Effector memory CD8-positive, alpha-beta T cell (primary cell): ENCODE data around the gene SOX8.
A peak's percentile ranks its signal among the peaks of the same experiment; 100 is the strongest.

Experiments
- ATAC-seq: fragments of 150-1000 bp; cut with Tn5 transposase; replicated peaks from 2 replicates; pipeline ENCODE4 v1.10.0; 2021; ENCODE audit warnings: mild to moderate bottlenecking, moderate library complexity
- DNase-seq, 3 experiments: peaks; one replicate each; pipeline ENCODE4 v3.0.0; 2021
- H3K27ac Mint-ChIP-seq, 2 donors: one replicate each; pipeline ENCODE4 v1.8.0; 2022; ENCODE audit warnings: mild to moderate bottlenecking in 2 of 2, mixed read lengths in 2 of 2, moderate library complexity in 2 of 2
- H3K27me3 Mint-ChIP-seq, 2 donors: one replicate each; pipeline ENCODE4 v1.8.0; 2022; ENCODE audit warnings: mixed read lengths in 2 of 2
- H3K36me3 Mint-ChIP-seq: one replicate; pipeline ENCODE4 v1.8.0; 2022; ENCODE audit warnings: mild to moderate bottlenecking, moderate library complexity, mixed read lengths; ENCODE audit not compliant: insufficient read depth
- H3K4me1 Mint-ChIP-seq, 2 donors: one replicate each; pipeline ENCODE4 v1.8.0; 2022; ENCODE audit warnings: low read depth in 2 of 2, mixed read lengths in 2 of 2
- H3K4me3 Mint-ChIP-seq, 2 donors: one replicate each; pipeline ENCODE4 v1.8.0; 2022; ENCODE audit warnings: mild to moderate bottlenecking in 2 of 2, mixed read lengths in 2 of 2, moderate library complexity in 2 of 2
- H3K9me3 Mint-ChIP-seq, 2 donors: one replicate each; pipeline ENCODE4 v1.8.0; 2022; ENCODE audit warnings: mixed read lengths in 2 of 2

The SOX8 gene

DNA sequence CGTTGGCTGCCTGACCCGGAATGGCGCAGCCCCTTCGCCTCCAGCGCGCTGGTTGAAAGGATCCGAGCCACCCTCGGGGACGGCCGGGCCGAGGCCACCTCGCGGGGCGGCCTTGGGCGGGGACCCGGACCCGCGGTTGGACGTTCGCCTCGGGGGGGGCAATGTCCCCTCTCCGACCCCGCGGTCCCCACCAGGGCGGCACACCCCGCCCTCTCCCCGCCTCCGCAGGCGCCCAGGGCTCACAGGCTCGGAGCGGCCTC, 1.0 kb upstream of the SOX8 start:
- H3K4me3 Mint-ChIP-seq, result peak overlapping the region in 1 of 2 donors; percentile 56
- peaks cover 4 to 10% of the 10 kb centered on the region in 2 donors for H3K4me1 Mint-ChIP-seq
- H3K36me3 Mint-ChIP-seq, result peaks cover 15% of the 10 kb centered on the region
- peaks cover 16 to 46% of the 10 kb centered on the region in 2 donors for H3K27me3 Mint-ChIP-seq
- ATAC-seq (no peak), DNase-seq (no peak)
- no peak overlapping the region for H3K27ac Mint-ChIP-seq
- no peaks in the 10 kb centered on the region for H3K9me3 Mint-ChIP-seq

DNA sequence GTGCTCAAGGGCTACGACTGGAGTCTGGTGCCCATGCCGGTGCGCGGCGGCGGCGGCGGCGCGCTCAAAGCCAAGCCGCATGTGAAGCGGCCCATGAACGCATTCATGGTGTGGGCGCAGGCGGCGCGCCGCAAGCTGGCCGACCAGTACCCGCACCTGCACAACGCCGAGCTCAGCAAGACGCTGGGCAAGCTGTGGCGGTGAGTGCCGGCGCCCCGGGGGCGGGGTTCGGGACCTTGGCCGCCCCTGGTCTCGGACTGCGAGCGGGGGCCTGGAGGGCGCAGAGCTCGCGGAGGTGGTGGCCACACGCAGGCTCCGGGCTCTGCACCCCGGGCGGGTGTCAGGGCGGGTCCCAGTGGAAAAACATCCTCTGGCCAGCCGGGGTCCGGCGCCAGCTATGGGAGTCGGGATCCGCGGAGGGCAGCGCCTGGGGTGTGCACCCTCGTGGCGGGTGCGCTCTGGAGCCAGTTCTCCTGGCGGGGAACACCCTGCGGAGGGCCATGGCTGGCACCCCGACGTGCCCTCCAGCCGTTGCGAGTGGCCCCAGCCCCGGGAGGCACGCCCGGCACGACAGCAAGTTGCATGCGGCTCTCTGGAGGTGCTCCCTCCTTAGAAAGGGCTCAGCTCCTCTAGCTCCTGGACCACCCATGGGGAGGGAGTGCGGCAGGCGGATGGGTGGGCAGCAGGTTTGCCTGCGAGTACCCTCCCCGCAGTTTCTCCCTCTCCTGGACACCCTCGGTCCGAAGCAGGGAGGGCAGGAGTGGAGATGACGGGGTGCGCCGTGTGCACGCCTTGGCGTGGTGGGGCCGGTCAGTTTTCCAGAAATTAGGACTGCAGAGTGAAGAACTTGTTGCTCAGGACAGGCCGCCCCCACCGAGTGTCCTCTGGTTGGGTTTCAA, 824 bp downstream of the SOX8 start:
- no peak for DNase-seq

DNA sequence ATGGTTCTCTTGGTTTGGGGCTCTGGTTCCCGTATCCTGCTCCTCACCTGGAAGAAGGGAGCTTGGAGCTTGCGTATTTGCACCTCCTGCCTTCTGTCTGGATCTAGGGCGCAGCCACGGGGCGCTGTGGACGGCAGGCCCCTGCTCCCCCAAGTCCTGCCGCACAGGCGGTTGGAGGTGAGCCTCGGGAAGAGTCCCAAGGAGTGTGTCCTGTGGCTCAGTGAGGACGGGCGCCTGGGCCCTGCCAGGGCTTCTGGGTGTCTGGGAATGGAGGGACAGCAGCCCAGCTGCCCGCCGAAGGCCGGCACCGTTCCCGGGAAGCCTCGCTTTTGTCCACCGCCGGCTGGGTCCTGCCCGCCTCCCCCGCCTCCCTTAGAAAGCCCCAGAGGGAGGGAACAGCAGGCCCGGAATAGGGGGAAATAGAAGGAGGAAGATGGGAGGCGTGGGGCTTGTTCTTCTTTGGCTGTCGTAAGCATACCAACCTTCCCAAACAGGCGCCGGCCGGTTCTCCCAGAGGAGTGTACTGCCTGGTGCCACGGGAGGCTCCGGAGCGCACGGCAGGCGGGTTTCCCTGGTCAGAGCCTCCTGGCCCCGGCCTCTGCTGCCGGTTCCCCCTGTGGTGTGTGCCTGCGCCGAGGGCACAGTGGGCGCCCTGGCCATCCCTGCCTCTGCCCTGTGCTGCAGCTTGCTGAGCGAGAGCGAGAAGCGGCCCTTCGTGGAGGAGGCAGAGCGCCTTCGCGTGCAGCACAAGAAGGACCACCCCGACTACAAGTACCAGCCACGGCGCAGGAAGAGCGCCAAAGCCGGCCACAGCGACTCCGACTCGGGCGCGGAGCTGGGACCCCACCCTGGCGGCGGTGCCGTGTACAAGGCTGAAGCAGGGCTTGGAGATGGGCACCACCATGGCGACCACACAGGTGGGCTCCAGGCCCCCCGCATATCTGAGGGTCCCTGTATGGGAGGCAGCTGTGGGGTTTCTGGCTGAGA, 1.8 kb downstream of the SOX8 start:
- H3K4me3 Mint-ChIP-seq, result peak overlapping the region; percentile 64 to 71
- no peak for DNase-seq
- peaks cover 15% of the 10 kb centered on the region for H3K36me3 Mint-ChIP-seq
- no peaks in the 10 kb centered on the region for H3K9me3 Mint-ChIP-seq
- H3K4me1 Mint-ChIP-seq, result peaks cover 4 to 10% of the 10 kb centered on the region in 2 donors
- no peak for ATAC-seq
- peak overlapping the region in 1 of 2 donors; percentile 46 for H3K27ac Mint-ChIP-seq
- peaks cover 9 to 36% of the 10 kb centered on the region in 2 donors for H3K27me3 Mint-ChIP-seq

More for the DNA sequence above, 824 bp downstream of the SOX8 start:
- H3K27me3 Mint-ChIP-seq, result peaks cover 16 to 46% of the 10 kb centered on the region in 2 donors
- H3K9me3 Mint-ChIP-seq, result no peaks in the 10 kb centered on the region
- peaks cover 4 to 10% of the 10 kb centered on the region in 2 donors for H3K4me1 Mint-ChIP-seq
- H3K36me3 Mint-ChIP-seq, result peaks cover 15% of the 10 kb centered on the region
- peak overlapping the region; percentile 64 to 71 for H3K4me3 Mint-ChIP-seq
- peak; percentile 36 for ATAC-seq
- peak overlapping the region in 1 of 2 donors; percentile 46 for H3K27ac Mint-ChIP-seq

DNA sequence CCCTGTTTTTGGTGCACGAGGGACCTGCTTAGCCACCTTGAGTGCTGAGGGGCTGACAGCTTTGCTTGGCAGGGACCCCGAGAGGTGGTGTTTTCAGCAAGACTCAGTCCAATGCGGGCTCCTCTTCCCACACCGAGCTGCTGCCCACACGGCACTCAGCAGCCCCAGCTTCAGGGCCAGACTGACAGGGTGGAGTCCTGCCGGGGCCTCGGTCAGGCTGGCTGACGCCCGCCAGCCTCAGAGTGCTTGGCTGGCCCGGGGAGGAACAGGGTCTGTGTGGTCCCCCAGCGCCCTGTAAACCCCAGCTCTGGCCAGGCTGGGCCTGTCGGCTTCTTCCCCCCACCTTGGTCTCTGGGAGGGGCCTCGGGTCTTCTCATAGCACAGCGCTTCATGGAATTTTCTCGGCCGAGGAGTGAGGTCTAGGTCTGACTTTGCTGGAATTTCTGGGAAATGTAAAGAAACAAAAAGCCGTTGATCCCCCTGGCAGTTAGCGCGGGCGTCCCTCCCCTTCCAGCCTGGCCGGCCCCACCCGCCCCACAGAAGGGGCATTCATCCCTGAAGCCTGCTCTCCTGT, 2.6 kb downstream of the SOX8 start:
- Mint-ChIP-seq H3K9me3 (no peaks in the 10 kb centered on the region), H3K36me3 (peaks cover 15% of the 10 kb centered on the region), H3K4me3 (no peak overlapping the region), H3K4me1 (peaks cover 4 to 10% of the 10 kb centered on the region in 2 donors), H3K27me3 (peaks cover 7 to 27% of the 10 kb centered on the region in 2 donors), H3K27ac (no peak overlapping the region)
- DNase-seq (no peak), ATAC-seq (no peak)

DNA sequence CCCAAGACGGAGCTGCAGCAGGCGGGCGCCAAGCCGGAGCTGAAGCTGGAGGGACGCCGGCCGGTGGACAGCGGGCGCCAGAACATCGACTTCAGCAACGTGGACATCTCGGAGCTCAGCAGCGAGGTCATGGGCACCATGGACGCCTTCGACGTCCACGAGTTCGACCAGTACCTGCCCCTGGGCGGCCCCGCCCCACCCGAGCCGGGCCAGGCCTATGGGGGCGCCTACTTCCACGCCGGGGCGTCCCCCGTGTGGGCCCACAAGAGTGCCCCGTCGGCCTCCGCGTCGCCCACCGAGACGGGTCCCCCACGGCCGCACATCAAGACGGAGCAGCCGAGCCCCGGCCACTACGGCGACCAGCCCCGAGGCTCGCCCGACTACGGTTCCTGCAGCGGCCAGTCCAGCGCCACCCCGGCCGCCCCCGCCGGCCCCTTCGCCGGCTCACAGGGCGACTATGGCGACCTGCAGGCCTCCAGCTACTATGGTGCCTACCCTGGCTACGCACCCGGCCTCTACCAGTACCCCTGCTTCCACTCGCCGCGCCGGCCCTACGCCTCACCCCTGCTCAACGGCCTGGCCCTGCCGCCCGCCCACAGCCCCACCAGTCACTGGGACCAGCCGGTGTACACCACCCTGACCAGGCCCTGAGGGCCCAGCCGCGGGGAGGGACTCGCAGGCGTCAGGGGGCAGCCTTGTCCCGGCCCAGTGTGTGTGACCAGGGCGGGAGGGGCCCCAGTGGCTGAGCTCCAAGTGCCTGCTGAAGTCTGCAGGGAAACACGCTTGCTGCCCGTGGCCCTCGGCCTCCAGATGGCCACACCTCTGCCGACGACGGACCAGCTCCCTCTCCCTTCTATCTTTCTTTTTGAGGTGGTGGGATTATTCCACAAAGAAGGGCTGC, 3.4 kb downstream of the SOX8 start:
- Mint-ChIP-seq H3K9me3 (no peaks in the 10 kb centered on the region), H3K4me3 (no peak overlapping the region), H3K4me1 (peaks cover 4 to 6% of the 10 kb centered on the region in 2 donors), H3K27ac (no peak overlapping the region), H3K27me3 (peaks cover 7 to 20% of the 10 kb centered on the region in 2 donors), H3K36me3 (peaks cover 11% of the 10 kb centered on the region)
- no peak for DNase-seq
- no peak for ATAC-seq

DNA sequence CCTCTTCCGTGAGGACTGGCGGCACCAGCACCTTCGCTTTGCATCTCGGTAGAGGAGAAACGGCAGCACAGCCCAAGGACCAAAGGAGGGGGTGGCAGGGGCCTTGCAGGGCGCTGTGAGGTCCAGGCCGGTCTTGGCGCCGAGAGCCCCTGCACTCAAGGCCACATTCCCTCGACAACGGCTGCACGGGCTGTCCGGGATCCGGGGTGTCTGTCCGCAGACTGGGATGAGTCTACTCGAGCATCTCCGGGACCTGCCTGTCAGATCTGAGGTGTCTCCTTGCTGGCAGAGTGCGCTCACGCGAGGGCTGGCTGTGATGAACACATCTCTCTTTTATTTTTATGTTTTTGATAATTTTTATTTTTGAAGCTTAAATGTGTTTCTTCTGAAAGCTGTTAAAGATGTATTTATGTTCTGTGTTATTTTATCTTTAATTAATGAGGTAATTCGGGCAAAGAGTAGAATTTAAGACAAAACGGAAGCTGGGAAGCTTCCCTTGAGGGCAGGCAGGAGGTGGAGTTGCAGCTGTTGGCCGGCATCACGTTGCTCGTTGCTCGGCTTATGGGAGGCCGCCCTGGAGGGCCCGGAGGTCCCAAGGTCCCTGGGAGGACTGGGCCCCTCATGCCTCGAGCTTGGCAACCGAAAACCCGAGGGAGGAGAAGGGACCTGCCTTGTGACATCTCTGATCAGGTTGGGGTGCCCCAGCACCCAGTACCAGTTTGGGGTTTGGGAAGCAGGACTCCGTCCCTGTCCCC, 4.3 kb downstream of the SOX8 start:
- peaks cover 11% of the 10 kb centered on the region for H3K36me3 Mint-ChIP-seq
- H3K9me3 Mint-ChIP-seq, result no peaks in the 10 kb centered on the region
- H3K4me3 Mint-ChIP-seq, result no peak overlapping the region
- no peak overlapping the region for H3K27ac Mint-ChIP-seq
- H3K27me3 Mint-ChIP-seq, result peaks cover 7 to 17% of the 10 kb centered on the region in 2 donors
- ATAC-seq, result no peak
- DNase-seq, result no peak
- peaks cover 4 to 6% of the 10 kb centered on the region in 2 donors for H3K4me1 Mint-ChIP-seq

DNA sequence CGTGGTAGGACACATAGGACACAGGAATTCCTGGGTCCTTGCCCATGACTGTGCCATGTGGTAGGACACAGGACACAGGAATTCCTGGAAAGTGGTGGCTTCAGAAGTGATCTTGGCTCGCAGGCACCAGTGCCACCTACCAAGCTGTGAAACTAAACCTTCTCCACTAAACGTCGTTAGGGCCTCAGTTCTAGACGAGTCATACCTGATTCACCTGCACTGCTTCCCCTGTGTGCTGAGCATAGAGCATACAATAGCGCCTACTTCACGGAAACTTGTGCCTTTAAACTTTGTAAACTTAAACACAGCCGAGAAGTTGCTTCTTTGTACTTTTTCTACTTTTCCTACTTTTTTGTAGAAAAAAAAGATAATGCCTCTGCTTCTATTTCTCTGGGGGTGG, 4.8 kb downstream of the SOX8 start:
- peaks cover 5% of the 10 kb centered on the region for H3K36me3 Mint-ChIP-seq
- H3K4me1 Mint-ChIP-seq, result peaks cover 0 to 4% of the 10 kb centered on the region in 2 donors
- peaks cover 7 to 11% of the 10 kb centered on the region in 2 donors for H3K27me3 Mint-ChIP-seq
- ATAC-seq (no peak), DNase-seq (no peak)
- no peaks in the 10 kb centered on the region for H3K9me3 Mint-ChIP-seq
- no peak overlapping the region for H3K27ac Mint-ChIP-seq
- no peak overlapping the region for H3K4me3 Mint-ChIP-seq

DNA sequence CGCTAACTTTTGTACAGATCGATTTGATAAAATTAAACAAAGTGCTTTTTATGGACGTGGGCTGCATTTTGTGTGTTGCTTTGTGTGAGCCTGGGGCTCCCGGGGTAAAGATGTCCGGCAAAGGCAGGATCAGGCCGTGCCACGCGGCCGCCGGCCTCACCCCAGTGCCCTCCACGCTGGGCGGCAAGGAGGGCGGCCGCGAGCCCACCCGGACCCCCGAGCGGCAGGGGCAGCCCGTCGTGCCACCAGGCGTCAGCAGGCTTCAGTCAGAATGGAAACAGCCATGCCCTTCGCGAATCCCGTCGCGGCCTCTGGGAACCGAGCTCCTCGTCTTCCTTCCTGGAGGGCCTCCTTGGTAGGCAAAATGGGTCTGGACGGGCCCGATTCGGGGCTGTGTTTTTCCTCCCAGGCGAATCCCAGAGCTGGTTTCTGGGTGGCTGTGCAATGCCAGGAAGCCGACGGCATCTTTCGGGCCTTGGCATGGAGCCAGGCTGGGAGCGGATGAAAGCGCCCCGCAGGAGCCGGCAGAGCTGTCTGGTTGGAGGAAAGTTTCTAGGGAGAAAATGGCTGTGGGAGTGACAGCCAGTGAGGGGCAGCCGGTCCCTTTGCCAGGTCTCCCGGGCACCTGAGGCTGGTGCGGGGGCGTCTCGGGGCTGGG, 5.5 kb downstream of the SOX8 start:
- H3K4me3 Mint-ChIP-seq, result no peak overlapping the region
- DNase-seq, result no peak
- peaks cover 0 to 4% of the 10 kb centered on the region in 2 donors for H3K4me1 Mint-ChIP-seq
- no peak overlapping the region for H3K27ac Mint-ChIP-seq
- H3K9me3 Mint-ChIP-seq, result no peaks in the 10 kb centered on the region
- peaks cover 5% of the 10 kb centered on the region for H3K36me3 Mint-ChIP-seq
- H3K27me3 Mint-ChIP-seq, result peaks cover 7 to 11% of the 10 kb centered on the region in 2 donors
- ATAC-seq, result no peak

DNA sequence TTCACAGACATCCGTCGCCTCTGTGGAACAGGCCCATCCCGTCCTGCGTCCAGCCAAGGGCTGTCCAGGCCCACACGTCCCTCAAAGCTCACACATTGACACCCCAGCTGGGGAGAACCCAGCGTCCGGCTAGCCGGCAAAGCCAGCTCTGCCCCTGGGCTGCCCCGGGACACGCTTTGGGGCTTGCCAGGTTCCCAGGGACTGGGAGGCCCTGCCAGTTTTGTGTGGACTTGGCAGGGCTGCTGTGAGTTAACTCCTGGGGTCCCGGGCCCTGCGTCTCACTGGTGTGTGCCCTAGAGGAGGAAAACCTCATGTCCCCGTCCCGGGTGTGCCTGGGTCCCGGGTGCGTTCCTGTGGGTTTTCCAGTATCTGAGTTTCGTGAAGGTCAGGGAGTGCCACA, 6.3 kb downstream of the SOX8 start:
- H3K4me1 Mint-ChIP-seq, result peaks cover 0 to under 1% of the 10 kb centered on the region in 2 donors
- ATAC-seq (no peak), DNase-seq (no peak)
- no peak overlapping the region for H3K4me3 Mint-ChIP-seq
- no peak overlapping the region for H3K27ac Mint-ChIP-seq
- peaks cover 4 to 6% of the 10 kb centered on the region in 2 donors for H3K27me3 Mint-ChIP-seq
- H3K36me3 Mint-ChIP-seq, result peaks cover 2% of the 10 kb centered on the region
- no peaks in the 10 kb centered on the region for H3K9me3 Mint-ChIP-seq

DNA sequence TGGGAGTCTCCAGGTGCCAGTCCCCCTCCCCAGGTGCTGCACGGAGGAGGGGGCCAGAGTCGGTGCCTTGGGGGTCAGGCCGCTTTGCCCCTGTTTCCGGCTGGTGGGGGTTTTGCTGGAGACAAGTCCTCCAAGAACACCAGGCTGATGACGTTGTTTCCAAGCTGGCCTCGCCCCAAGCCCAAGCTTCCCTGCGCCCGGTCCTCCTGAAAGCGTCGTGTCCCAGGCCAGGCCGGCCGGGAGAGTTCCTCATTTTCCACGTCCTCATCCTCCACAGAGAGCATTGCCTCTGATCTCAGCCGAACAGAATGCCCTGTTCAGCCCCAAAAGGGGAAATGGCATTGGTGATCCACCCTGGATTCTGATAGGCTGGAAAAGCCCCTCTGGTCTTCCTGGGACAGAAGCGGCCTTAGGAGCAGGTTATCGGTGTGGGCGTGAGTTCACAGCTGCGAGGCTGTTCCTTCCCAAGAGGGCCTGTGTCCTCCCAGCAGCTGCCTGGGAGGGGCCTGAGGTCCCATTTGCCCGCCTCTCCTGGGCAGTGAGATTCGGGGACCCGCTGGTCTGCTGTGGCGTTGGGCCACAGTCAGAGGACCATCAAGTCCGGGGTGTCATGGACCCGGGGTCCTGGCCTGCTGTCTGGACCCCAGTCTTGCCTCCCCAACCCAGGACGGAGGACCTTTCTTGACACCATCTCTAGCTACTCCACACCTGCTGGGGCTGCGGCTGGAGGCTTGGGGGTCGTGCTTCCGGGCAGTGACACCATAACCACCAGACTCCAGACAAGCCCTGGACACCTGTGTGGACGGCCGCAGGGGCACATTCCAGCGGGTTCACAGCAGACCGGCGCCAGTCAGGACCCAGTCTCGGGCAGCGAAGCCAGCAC, 7.1 kb downstream of the SOX8 start:
- ATAC-seq (no peak), DNase-seq (no peak)
- Mint-ChIP-seq H3K27ac (no peak overlapping the region), H3K36me3 (no peaks in the 10 kb centered on the region), H3K4me3 (no peak overlapping the region), H3K4me1 (no peaks in the 10 kb centered on the region), H3K27me3 (no peaks in the 10 kb centered on the region), H3K9me3 (no peaks in the 10 kb centered on the region)

DNA sequence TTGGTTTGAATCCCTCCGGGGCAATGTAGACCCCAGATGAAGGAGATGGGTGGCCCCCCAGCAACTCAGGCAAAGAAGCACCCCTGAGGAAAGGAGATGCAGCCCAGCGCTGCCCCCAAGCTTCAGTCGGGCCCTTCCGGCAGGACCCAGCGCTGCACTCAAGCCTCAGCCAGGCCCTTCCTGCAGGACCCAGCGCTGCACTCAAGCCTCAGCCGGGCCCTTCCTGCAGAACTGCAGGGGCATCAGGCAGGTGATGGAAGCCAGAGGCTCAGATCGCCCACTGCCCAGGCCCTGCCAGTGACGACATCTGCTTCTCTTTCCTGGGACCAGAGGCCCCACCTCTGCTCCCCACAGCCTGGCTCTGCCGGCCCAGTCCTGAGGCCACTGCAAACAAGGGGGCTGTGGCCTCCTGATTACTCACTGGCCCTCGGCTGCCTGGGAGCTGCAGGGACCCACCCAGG, 7.8 kb downstream of the SOX8 start:
- H3K4me1 Mint-ChIP-seq, result no peaks in the 10 kb centered on the region
- ATAC-seq (no peak), DNase-seq (no peak)
- H3K36me3 Mint-ChIP-seq, result no peaks in the 10 kb centered on the region
- H3K27ac Mint-ChIP-seq, result no peak overlapping the region
- no peak overlapping the region for H3K4me3 Mint-ChIP-seq
- no peaks in the 10 kb centered on the region for H3K9me3 Mint-ChIP-seq
- no peaks in the 10 kb centered on the region for H3K27me3 Mint-ChIP-seq
